Measurements from ENCODE around the gene FGF22. TPM values are rescaled to one million over a fixed set of nuclear protein-coding genes. Genes with fewer than 3 reads are reported as not detected.

Gene FGF22
- total RNA-seq, 1 donor from 2014 or later: not detected

DNA sequence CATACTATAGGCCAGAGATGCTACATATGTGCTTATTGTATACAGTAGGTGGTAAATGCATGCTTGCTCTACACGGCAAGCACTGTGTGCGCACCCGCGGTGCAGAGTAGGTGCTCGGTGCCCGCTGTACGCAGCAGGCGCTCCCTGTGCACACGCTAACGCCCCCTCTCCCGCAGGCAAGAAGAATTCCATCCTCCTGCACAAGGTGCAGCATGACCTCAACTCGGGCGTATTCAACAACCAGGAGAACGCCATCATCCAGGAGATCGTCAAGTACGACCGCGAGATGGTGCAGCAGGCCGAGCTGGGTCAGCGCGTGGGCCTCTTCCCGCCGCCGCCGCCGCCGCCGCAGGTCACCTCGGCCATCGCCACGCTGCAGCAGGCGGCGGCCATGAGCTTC lies 24.1 kb upstream of the FGF22 start:
- no peak for DNase-seq (ENCODE audit: extremely low spot score, unreplicated experiment)
- no peak overlapping the region for H3K4me3 Mint-ChIP-seq
- H3K9me3 Mint-ChIP-seq: no peaks in the 10 kb centered on the region
- H3K27me3 Mint-ChIP-seq: no peaks in the 10 kb centered on the region
- H3K4me1 Mint-ChIP-seq (ENCODE audit: unreplicated experiment): peaks cover 5% of the 10 kb centered on the region
- peaks cover 10% of the 10 kb centered on the region for H3K36me3 Mint-ChIP-seq
- TF ChIP-seq, protein P1, sequence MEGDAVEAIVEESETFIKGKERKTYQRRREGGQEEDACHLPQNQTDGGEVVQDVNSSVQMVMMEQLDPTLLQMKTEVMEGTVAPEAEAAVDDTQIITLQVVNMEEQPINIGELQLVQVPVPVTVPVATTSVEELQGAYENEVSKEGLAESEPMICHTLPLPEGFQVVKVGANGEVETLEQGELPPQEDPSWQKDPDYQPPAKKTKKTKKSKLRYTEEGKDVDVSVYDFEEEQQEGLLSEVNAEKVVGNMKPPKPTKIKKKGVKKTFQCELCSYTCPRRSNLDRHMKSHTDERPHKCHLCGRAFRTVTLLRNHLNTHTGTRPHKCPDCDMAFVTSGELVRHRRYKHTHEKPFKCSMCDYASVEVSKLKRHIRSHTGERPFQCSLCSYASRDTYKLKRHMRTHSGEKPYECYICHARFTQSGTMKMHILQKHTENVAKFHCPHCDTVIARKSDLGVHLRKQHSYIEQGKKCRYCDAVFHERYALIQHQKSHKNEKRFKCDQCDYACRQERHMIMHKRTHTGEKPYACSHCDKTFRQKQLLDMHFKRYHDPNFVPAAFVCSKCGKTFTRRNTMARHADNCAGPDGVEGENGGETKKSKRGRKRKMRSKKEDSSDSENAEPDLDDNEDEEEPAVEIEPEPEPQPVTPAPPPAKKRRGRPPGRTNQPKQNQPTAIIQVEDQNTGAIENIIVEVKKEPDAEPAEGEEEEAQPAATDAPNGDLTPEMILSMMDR (conservative IDR thresholded peaks at IDR 0.05): no peak
- no peak overlapping the region for H3K27ac Mint-ChIP-seq

DNA sequence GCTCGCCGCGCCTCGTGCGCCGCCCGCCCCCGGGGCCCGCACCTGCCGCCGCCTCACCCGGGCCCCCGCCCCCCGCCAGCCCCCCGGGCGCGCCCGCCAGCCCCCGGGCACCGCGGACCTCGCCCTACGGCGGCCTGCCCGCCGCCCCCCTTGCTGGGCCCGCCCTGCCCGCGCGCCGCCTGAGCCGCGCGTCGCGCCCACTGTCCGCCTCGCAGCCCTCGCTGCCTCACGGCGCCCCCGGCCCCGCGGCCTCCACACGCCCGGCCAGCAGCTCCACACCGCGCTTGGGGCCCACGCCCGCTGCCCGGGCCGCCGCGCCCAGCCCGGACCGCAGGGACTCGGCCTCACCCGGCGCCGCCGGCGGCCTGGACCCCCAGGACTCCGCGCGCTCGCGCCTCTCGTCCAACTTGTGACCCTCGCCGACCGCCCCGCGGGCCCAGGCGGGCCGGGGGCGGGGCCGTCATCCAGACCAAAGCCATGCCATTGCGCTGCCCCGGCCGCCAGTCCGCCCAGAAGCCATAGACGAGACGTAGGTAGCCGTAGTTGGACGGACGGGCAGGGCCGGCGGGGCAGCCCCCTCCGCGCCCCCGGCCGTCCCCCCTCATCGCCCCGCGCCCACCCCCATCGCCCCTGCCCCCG lies 23.5 kb upstream of the FGF22 start:
- Mint-ChIP-seq H3K4me3 (no peak overlapping the region), H3K27me3 (no peaks in the 10 kb centered on the region), H3K36me3 (peaks cover 10% of the 10 kb centered on the region), H3K4me1 (ENCODE audit: unreplicated experiment) (peaks cover under 1% of the 10 kb centered on the region), H3K27ac (no peak overlapping the region), H3K9me3 (no peaks in the 10 kb centered on the region)
- DNase-seq (ENCODE audit: extremely low spot score, unreplicated experiment): no peak
- TF ChIP-seq, protein P1 (conservative IDR thresholded peaks at IDR 0.05): no peak

DNA sequence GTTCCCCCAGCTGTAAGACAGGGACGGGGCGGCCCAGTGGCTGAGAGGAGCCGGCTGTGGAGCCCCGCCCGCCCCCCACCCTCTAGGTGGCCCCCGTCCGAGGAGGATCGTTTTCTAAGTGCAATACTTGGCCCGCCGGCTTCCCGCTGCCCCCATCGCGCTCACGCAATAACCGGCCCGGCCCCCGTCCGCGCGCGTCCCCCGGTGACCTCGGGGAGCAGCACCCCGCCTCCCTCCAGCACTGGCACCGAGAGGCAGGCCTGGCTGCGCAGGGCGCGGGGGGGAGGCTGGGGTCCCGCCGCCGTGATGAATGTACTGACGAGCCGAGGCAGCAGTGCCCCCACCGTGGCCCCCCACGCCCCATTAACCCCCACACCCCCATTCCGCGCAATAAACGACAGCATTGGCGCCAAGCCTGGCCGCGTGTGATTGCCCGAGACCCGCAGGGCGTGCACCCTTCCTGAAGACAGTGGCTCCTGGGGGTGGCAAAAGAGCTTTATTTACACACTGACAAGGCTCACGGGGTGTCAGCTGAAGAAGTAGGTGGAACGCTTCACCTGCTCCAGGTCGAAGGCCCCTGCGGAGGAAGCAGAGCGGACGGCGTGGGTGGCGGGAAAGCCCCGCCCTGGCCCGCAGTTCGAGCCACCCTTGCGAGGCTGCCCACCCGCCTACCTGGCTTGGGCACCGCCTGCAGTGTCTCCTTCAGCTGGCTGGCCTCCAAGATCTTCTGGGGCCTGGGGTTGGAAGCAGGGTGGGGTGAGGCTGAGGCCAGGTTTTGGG lies 22.7 kb upstream of the FGF22 start:
- no peak for DNase-seq (ENCODE audit: extremely low spot score, unreplicated experiment)
- TF ChIP-seq, protein P1 (conservative IDR thresholded peaks at IDR 0.05): no peak
- Mint-ChIP-seq H3K9me3 (no peaks in the 10 kb centered on the region), H3K4me3 (no peak overlapping the region), H3K4me1 (ENCODE audit: unreplicated experiment) (no peaks in the 10 kb centered on the region), H3K27me3 (no peaks in the 10 kb centered on the region), H3K36me3 (peaks cover 10% of the 10 kb centered on the region), H3K27ac (no peak overlapping the region)

DNA sequence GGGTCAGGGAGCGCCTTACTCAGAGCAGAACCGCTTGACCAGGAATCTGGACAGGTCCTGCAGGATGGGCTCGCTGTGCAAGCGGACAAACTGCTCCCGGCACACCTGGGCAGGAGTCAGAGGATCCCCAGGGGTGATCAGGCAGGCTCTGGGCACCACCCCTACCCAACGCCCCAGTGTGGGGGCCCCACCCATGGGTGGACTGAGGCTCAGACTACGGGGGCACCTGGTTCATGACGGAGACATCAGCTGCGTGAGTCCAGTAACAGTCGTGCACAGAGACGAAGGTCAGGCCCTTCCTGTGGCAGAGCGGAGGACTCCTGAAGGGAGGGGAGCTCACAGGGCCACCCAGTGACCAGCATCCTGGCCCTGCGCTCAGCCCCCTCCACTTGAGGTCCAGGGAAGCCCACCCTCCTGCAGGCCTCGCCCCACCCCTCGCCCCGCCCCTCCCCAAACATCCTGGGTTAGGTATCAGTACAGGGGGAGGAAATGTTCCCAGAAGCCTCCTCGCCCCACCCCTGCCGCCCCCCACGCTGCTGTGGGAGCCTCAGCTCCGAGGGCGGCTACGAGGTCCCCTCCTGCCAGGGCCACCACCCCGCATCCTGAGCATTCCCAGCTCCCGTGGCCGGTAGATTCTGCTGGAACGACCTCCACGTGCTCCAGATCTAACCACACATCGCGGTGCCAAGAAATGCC lies 22.0 kb upstream of the FGF22 start:
- TF ChIP-seq, protein P1 (conservative IDR thresholded peaks at IDR 0.05): no peak
- Mint-ChIP-seq H3K36me3 (peaks cover 10% of the 10 kb centered on the region), H3K9me3 (no peaks in the 10 kb centered on the region), H3K27me3 (no peaks in the 10 kb centered on the region), H3K4me3 (no peak overlapping the region), H3K4me1 (ENCODE audit: unreplicated experiment) (no peaks in the 10 kb centered on the region), H3K27ac (no peak overlapping the region)
- DNase-seq (ENCODE audit: extremely low spot score, unreplicated experiment): no peak

DNA sequence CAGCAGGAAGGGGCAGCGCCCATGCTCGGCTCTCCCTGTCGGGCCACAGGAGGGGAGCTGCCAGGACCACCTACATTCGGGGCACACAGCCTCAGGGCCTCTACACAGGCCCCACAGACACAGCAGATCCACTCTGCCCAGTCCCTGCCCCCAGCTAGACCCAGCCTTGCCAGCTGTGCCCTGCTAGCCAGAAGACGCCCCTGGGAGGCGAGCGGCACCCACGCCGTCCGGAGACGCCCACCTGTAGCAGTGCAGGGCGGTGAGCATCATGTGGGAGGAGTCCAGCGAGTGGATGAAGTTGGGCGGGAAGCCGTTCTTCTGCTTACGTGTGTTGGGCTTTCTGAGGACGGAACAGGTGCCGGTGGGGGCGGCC lies 21.4 kb upstream of the FGF22 start:
- H3K4me3 Mint-ChIP-seq: no peak overlapping the region
- no peak for DNase-seq (ENCODE audit: extremely low spot score, unreplicated experiment)
- no peaks in the 10 kb centered on the region for H3K4me1 Mint-ChIP-seq (ENCODE audit: unreplicated experiment)
- H3K27me3 Mint-ChIP-seq: no peaks in the 10 kb centered on the region
- no peak overlapping the region for H3K27ac Mint-ChIP-seq
- TF ChIP-seq, protein P1 (conservative IDR thresholded peaks at IDR 0.05): no peak
- peaks cover 10% of the 10 kb centered on the region for H3K36me3 Mint-ChIP-seq
- no peaks in the 10 kb centered on the region for H3K9me3 Mint-ChIP-seq
